Measurements from ENCODE around the gene TCF25.

TCF25 gene

GRCh38 chr16:89936508-89936907, 63.1 kb downstream of the TCF25 start:
- in situ Hi-C loops (cut with MboI; ENCODE audit: low sequenced_read_pairs), result no loop called here

GRCh38 chr16:89936981-89937380, 63.6 kb downstream of the TCF25 start:
- in situ Hi-C loops (cut with MboI; ENCODE audit: low sequenced_read_pairs), result no loop called here

- in situ Hi-C loops (cut with MboI; ENCODE audit: low sequenced_read_pairs), result no loop called here
Measured at GRCh38 chr16:89938175-89938885, 64.9 kb downstream of the TCF25 start.

- in situ Hi-C loops (cut with MboI; ENCODE audit: low sequenced_read_pairs), result no loop called here
Measured at GRCh38 chr16:89944773-89945172, 71.4 kb downstream of the TCF25 start.

- in situ Hi-C loops (cut with MboI; ENCODE audit: low sequenced_read_pairs), result no loop called here
Measured at GRCh38 chr16:89945654-89946053, 72.3 kb downstream of the TCF25 start.

GRCh38 chr16:89946515-89946914, 73.1 kb downstream of the TCF25 start:
- in situ Hi-C loops (cut with MboI; ENCODE audit: low sequenced_read_pairs), result no loop called here

- in situ Hi-C loops (cut with MboI; ENCODE audit: low sequenced_read_pairs), result no loop called here
Measured at GRCh38 chr16:89949121-89949742, 75.8 kb downstream of the TCF25 start.

GRCh38 chr16:89949756-89950155, 76.4 kb downstream of the TCF25 start:
- in situ Hi-C loops (cut with MboI; ENCODE audit: low sequenced_read_pairs), result no loop called here

GRCh38 chr16:89951509-89951908, 78.1 kb downstream of the TCF25 start:
- in situ Hi-C loops (cut with MboI; ENCODE audit: low sequenced_read_pairs), result no loop called here

GRCh38 chr16:89952049-89952448, 78.7 kb downstream of the TCF25 start:
- in situ Hi-C loops (cut with MboI; ENCODE audit: low sequenced_read_pairs), result no loop called here

- in situ Hi-C loops (cut with MboI; ENCODE audit: low sequenced_read_pairs), result no loop called here
Measured at GRCh38 chr16:89952551-89952950, 79.2 kb downstream of the TCF25 start.

- in situ Hi-C loops (cut with MboI; ENCODE audit: low sequenced_read_pairs), result no loop called here
Measured at GRCh38 chr16:89953671-89954406, 80.4 kb downstream of the TCF25 start.

- in situ Hi-C loops (cut with MboI; ENCODE audit: low sequenced_read_pairs), result no loop called here
Measured at GRCh38 chr16:89954462-89954861, 81.1 kb downstream of the TCF25 start.

- in situ Hi-C loops (cut with MboI; ENCODE audit: low sequenced_read_pairs), result no loop called here
Measured at GRCh38 chr16:89955001-89955685, 81.8 kb downstream of the TCF25 start.

GRCh38 chr16:89956505-89957215, 83.3 kb downstream of the TCF25 start:
- in situ Hi-C loops (cut with MboI; ENCODE audit: low sequenced_read_pairs), result no loop called here

GRCh38 chr16:89957216-89957785, 83.9 kb downstream of the TCF25 start:
- in situ Hi-C loops (cut with MboI; ENCODE audit: low sequenced_read_pairs), result no loop called here

GRCh38 chr16:89958068-89958467, 84.7 kb downstream of the TCF25 start:
- in situ Hi-C loops (cut with MboI; ENCODE audit: low sequenced_read_pairs), result no loop called here

- in situ Hi-C loops (cut with MboI; ENCODE audit: low sequenced_read_pairs), result no loop called here
Measured at GRCh38 chr16:89958596-89958995, 85.2 kb downstream of the TCF25 start.

GRCh38 chr16:89960966-89961365, 87.6 kb downstream of the TCF25 start:
- in situ Hi-C loops (cut with MboI; ENCODE audit: low sequenced_read_pairs), result no loop called here

All from HL-60/S4 treated with retinoic acid at 250 ng/mL for 4 days and 3 days (cell line).